Karpas-422 (cell line): ENCODE results near the gene XRCC5. TPM values are rescaled to one million over a fixed set of nuclear protein-coding genes. Genes with fewer than 3 reads are reported as not detected.

Source experiments
- DNase-seq: peaks from one replicate; pipeline ENCODE4 v3.0.0-alpha.2; 2015
- H2AFZ ChIP-seq: fragments of 200-600 bp; sonication (generic); 2 replicates; pipeline ENCODE4 v1.6.1; 2014; ENCODE audit warnings: antibody characterized with exemption, low read length, mixed read lengths
- H3K27ac ChIP-seq: fragments of 200-600 bp; sonication (generic); 2 replicates; pipeline ENCODE4 v1.5.1; 2014; ENCODE audit warnings: mild to moderate bottlenecking, low read length, moderate library complexity
- H3K27me3 ChIP-seq: fragments of 200-600 bp; sonication (generic); 2 replicates; pipeline ENCODE4 v1.6.1; 2014; ENCODE audit warnings: low read length, mixed read lengths
- H3K36me3 ChIP-seq: fragments of 200-600 bp; sonication (generic); 2 replicates; pipeline ENCODE4 v1.6.1; 2014; ENCODE audit warnings: low read length, mixed read lengths; ENCODE audit not compliant: insufficient read depth
- H3K4me1 ChIP-seq: fragments of 200-600 bp; sonication (generic); 2 replicates; pipeline ENCODE4 v1.6.1; 2014; ENCODE audit warnings: mild to moderate bottlenecking, low read length, mixed read lengths
- H3K4me2 ChIP-seq: fragments of 200-600 bp; sonication (generic); 2 replicates; pipeline ENCODE4 v1.6.1; 2014; ENCODE audit warnings: low read length, low read depth, mild to moderate bottlenecking; ENCODE audit not compliant: poor library complexity, severe bottlenecking
- H3K4me3 ChIP-seq: fragments of 200-600 bp; sonication (generic); 2 replicates; pipeline ENCODE4 v1.5.1; 2014; ENCODE audit warnings: mild to moderate bottlenecking, antibody characterized with exemption, low read length, mixed read lengths
- H3K79me2 ChIP-seq: fragments of 200-600 bp; sonication (generic); 2 replicates; pipeline ENCODE4 v1.6.1; 2014; ENCODE audit warnings: mild to moderate bottlenecking, low read length, mixed read lengths
- H3K9ac ChIP-seq: fragments of 200-600 bp; sonication (generic); 2 replicates; pipeline ENCODE4 v1.6.0; 2014; ENCODE audit warnings: low read length
- H3K9me2 ChIP-seq: fragments of 200-600 bp; sonication (generic), shearing (Covaris generic); replicated peaks from 2 replicates; pipeline ENCODE4 v1.6.0; 2014; ENCODE audit warnings: mild to moderate bottlenecking, low read length, moderate library complexity; ENCODE audit not compliant: insufficient read depth
- H3K9me3 ChIP-seq: fragments of 300-700, 200-600 bp; sonication (generic); 2 replicates; pipeline ENCODE4 v1.6.1; 2014; ENCODE audit warnings: low read length, mixed read lengths
- H4K20me1 ChIP-seq: fragments of 200-600 bp; sonication (generic); 2 replicates; pipeline ENCODE4 v1.6.1; 2014; ENCODE audit warnings: mild to moderate bottlenecking, antibody characterized with exemption, low read length, low read depth; ENCODE audit not compliant: insufficient read depth
- total RNA-seq: library from RNA; depleted of rRNA; stranded (reverse); fragments of >200 nt; shearing (Covaris generic); gene quantifications from 2 replicates; pipeline ENCODE4 v1.2.3, GENCODE V29; 2014; ENCODE audit warnings: low replicate concordance

Gene XRCC5
- total RNA-seq, 1 experiment from 2014 or later = 107 TPM

DNA sequence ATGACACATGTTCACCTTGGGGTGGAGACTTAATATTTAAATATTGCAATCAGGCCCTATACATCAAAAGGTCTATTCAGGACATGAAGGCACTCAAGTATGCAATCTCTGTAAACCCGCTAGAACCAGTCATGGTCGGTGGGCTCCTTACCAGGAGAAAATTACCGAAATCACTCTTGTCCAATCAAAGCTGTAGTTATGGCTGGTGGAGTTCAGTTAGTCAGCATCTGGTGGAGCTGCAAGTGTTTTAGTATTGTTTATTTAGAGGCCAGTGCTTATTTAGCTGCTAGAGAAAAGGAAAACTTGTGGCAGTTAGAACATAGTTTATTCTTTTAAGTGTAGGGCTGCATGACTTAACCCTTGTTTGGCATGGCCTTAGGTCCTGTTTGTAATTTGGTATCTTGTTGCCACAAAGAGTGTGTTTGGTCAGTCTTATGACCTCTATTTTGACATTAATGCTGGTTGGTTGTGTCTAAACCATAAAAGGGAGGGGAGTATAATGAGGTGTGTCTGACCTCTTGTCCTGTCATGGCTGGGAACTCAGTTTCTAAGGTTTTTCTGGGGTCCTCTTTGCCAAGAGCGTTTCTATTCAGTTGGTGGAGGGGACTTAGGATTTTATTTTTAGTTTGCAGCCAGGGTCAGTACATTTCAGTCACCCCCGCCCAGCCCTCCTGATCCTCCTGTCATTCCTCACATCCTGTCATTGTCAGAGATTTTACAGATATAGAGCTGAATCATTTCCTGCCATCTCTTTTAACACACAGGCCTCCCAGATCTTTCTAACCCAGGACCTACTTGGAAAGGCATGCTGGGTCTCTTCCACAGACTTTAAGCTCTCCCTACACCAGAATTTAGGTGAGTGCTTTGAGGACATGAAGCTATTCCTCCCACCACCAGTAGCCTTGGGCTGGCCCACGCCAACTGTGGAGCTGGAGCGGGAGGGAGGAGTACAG lies 108.1 kb downstream of the XRCC5 start:
- Histone ChIP-seq H4K20me1 (no peaks in the 10 kb centered on the region), H3K27me3 (no peaks in the 10 kb centered on the region), H3K27ac (no peak overlapping the region), H2AFZ (no peak overlapping the region), H3K9me3 (no peaks in the 10 kb centered on the region), H3K9me2 (no peaks in the 10 kb centered on the region), H3K9ac (no peak overlapping the region), H3K4me2 (no peak overlapping the region), H3K4me3 (no peak overlapping the region), H3K4me1 (no peaks in the 10 kb centered on the region), H3K79me2 (no peaks in the 10 kb centered on the region), H3K36me3 (peaks cover 5% of the 10 kb centered on the region; the same call in 1 of the 2 replicates)
- DNase-seq = no peak

- no peak overlapping the region for H2AFZ ChIP-seq
- no peaks in the 10 kb centered on the region for H4K20me1 ChIP-seq
- no peaks in the 10 kb centered on the region for H3K9me3 ChIP-seq
- no peaks in the 10 kb centered on the region for H3K27me3 ChIP-seq
- H3K4me1 ChIP-seq = no peaks in the 10 kb centered on the region
- no peak overlapping the region for H3K9ac ChIP-seq
- peaks cover 5% of the 10 kb centered on the region; the same call in 1 of the 2 replicates for H3K36me3 ChIP-seq
- no peak overlapping the region for H3K4me3 ChIP-seq
- H3K9me2 ChIP-seq = no peaks in the 10 kb centered on the region
- H3K27ac ChIP-seq = no peak overlapping the region
- no peaks in the 10 kb centered on the region for H3K79me2 ChIP-seq
- no peak for DNase-seq
- H3K4me2 ChIP-seq = no peak overlapping the region
Observed at GRCh38 chr2:216217904-216218260, 108.7 kb downstream of the XRCC5 start.

GRCh38 chr2:216219861-216220260 lies 110.7 kb downstream of the XRCC5 start:
- no peaks in the 10 kb centered on the region for H3K4me1 ChIP-seq
- no peak overlapping the region for H3K4me2 ChIP-seq
- no peak overlapping the region for H3K4me3 ChIP-seq
- no peaks in the 10 kb centered on the region for H3K9me2 ChIP-seq
- H3K36me3 ChIP-seq = peaks cover 5% of the 10 kb centered on the region; the same call in 1 of the 2 replicates
- H2AFZ ChIP-seq = no peak overlapping the region
- H4K20me1 ChIP-seq = no peaks in the 10 kb centered on the region
- no peaks in the 10 kb centered on the region for H3K27me3 ChIP-seq
- no peaks in the 10 kb centered on the region for H3K79me2 ChIP-seq
- no peak overlapping the region for H3K27ac ChIP-seq
- DNase-seq = no peak
- H3K9me3 ChIP-seq = no peaks in the 10 kb centered on the region
- H3K9ac ChIP-seq = no peak overlapping the region

DNA sequence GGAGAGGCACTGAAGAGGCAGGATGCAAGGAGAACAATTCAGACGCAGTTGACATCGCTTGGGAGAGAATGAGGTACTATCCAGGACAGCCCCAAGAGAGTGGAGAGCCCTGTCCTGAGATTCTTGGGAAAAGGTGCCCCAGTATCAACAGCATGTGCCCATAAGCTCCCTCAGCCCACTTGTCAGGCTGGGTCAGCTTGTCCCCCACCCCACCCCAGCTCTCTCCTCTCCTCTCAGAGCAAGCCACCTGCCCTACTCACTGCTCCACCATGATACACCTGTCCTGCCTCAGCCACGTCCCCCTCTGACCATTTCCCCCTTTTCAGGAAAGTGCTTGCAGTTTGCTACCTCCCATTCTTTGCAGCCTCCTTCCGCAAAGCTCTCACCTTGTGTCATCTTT lies 111.8 kb downstream of the XRCC5 start:
- H4K20me1 ChIP-seq = no peaks in the 10 kb centered on the region
- no peak overlapping the region for H3K27ac ChIP-seq
- DNase-seq = no peak
- H3K4me2 ChIP-seq = no peak overlapping the region
- H3K9me2 ChIP-seq = no peaks in the 10 kb centered on the region
- H3K9me3 ChIP-seq = no peaks in the 10 kb centered on the region
- no peak overlapping the region for H2AFZ ChIP-seq
- no peak overlapping the region for H3K4me3 ChIP-seq
- no peaks in the 10 kb centered on the region for H3K27me3 ChIP-seq
- no peaks in the 10 kb centered on the region for H3K79me2 ChIP-seq
- H3K36me3 ChIP-seq = no peaks in the 10 kb centered on the region
- no peak overlapping the region for H3K9ac ChIP-seq
- H3K4me1 ChIP-seq = no peaks in the 10 kb centered on the region

DNA sequence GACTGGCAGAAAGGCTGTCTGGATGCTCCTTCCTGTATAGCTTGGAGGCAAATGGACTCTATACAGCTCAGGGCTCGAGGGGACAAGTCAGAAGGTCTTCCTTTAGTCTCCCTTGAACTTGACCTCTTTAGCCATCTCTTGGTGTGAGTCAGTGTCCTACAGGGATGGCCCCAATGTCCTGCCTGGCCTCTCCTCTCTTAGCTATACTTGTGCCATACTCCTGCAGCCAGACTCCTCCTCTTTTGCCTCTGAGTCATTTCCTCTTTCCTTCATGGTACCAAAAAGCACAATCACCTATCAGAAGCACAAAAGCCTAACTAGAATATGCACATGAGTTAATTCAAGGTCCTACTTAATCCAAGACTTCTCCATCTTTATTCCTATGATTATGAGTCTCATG lies 112.7 kb downstream of the XRCC5 start:
- no peaks in the 10 kb centered on the region for H4K20me1 ChIP-seq
- H3K79me2 ChIP-seq = no peaks in the 10 kb centered on the region
- no peaks in the 10 kb centered on the region for H3K4me1 ChIP-seq
- H3K4me2 ChIP-seq = no peak overlapping the region
- H3K9me2 ChIP-seq = no peaks in the 10 kb centered on the region
- H2AFZ ChIP-seq = no peak overlapping the region
- H3K4me3 ChIP-seq = no peak overlapping the region
- no peak overlapping the region for H3K27ac ChIP-seq
- H3K27me3 ChIP-seq = no peaks in the 10 kb centered on the region
- H3K9ac ChIP-seq = no peak overlapping the region
- DNase-seq = no peak
- H3K9me3 ChIP-seq = no peaks in the 10 kb centered on the region
- no peaks in the 10 kb centered on the region for H3K36me3 ChIP-seq

- Histone ChIP-seq H4K20me1 (no peaks in the 10 kb centered on the region), H3K4me1 (no peaks in the 10 kb centered on the region), H3K9ac (no peak overlapping the region), H2AFZ (no peak overlapping the region), H3K4me2 (no peak overlapping the region), H3K9me2 (no peaks in the 10 kb centered on the region), H3K9me3 (no peaks in the 10 kb centered on the region), H3K27me3 (no peaks in the 10 kb centered on the region), H3K27ac (no peak overlapping the region), H3K4me3 (no peak overlapping the region), H3K79me2 (no peaks in the 10 kb centered on the region), H3K36me3 (no peaks in the 10 kb centered on the region)
- DNase-seq = peak; percentile 60
Observed at GRCh38 chr2:216222650-216223352, 113.7 kb downstream of the XRCC5 start.

GRCh38 chr2:216224388-216224787 lies 115.2 kb downstream of the XRCC5 start:
- no peak for DNase-seq
- H3K27ac ChIP-seq = no peak overlapping the region

DNA sequence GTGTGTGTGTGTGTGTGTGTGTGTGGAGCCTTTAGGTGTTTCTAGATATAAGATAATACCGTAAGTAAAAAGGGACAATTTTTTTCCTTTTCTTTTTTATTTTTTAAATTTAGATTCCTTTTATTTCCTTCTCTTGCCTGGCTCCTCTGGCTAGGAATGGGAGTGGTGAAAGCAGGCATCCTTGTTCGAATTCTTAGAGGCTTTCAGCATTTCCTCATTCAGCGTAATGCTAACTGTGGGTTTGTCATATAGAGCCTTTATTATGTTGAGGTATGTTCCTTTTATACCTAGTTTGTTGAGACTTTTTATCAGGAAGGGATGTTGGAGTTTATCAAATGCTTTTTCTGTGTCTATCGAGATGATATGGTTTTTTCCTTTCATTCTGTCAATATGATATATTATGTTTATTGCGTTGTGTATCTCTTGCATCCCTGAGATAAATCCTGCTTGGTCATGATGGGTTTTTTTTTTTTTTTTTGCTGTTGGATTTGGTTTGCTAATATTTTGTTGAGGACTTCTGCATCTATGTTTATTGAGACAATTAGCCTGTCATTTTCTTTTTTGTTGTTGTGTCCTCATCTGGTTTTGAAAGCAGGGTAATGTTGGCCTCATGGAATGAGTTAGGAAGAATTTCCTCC lies 120.2 kb downstream of the XRCC5 start:
- no peak overlapping the region for H3K4me3 ChIP-seq
- no peak overlapping the region for H3K27ac ChIP-seq
- H3K36me3 ChIP-seq = no peaks in the 10 kb centered on the region
- no peak for DNase-seq
- H3K79me2 ChIP-seq = no peaks in the 10 kb centered on the region
- H4K20me1 ChIP-seq = no peaks in the 10 kb centered on the region
- H3K27me3 ChIP-seq = no peaks in the 10 kb centered on the region
- H3K4me2 ChIP-seq = no peak overlapping the region
- H3K4me1 ChIP-seq = no peaks in the 10 kb centered on the region
- H3K9me2 ChIP-seq = no peaks in the 10 kb centered on the region
- no peak overlapping the region for H2AFZ ChIP-seq
- H3K9ac ChIP-seq = no peak overlapping the region
- peaks cover 5% of the 10 kb centered on the region for H3K9me3 ChIP-seq

More at GRCh38 chr2:216224388-216224787, 115.2 kb downstream of the XRCC5 start:
- Histone ChIP-seq H3K9me2 (no peaks in the 10 kb centered on the region), H3K9ac (no peak overlapping the region), H3K4me1 (no peaks in the 10 kb centered on the region), H3K9me3 (no peaks in the 10 kb centered on the region), H3K27me3 (no peaks in the 10 kb centered on the region), H3K4me3 (no peak overlapping the region), H3K79me2 (no peaks in the 10 kb centered on the region), H3K36me3 (no peaks in the 10 kb centered on the region), H2AFZ (no peak overlapping the region), H3K4me2 (no peak overlapping the region), H4K20me1 (no peaks in the 10 kb centered on the region)
